ENCODE data around the gene HS6ST1.
A peak's percentile ranks its signal among the peaks of the same experiment; 100 is the strongest.

GRCh38 chr2:128301501-128301966 lies 17.1 kb downstream of the HS6ST1 start:
- TF ChIP-seq CTCF (conservative IDR thresholded peaks at IDR 0.05; ENCODE audit: low read depth, low read length) (no peak), RCOR1 (IDR thresholded peaks at IDR 0.05; ENCODE audit: insufficient replicate concordance, low read length) (peak; percentile 86), MXI1 (IDR thresholded peaks at IDR 0.05; ENCODE audit: borderline replicate concordance, low read depth, low read length) (peak; percentile 90), CEBPB (IDR thresholded peaks at IDR 0.05; ENCODE audit: low read depth, low read length) (no peak), POLR2A (IDR thresholded peaks at IDR 0.05; ENCODE audit: low read depth, low read length) (peak; percentile 60), NFE2L2 (IDR thresholded peaks at IDR 0.05; ENCODE audit: low read depth, low read length) (peak; percentile 57; the same call in 1 of the 2 replicates), ELK1 (IDR thresholded peaks at IDR 0.05; ENCODE audit: borderline replicate concordance, low read depth, low read length) (no peak), USF2 (IDR thresholded peaks at IDR 0.05; ENCODE audit: low read depth, low read length) (peak; percentile 53; the same call in 1 of the 2 replicates), RAD21 (IDR thresholded peaks at IDR 0.05; ENCODE audit: low read length) (no peak; the same call in 1 of the 2 replicates)

All from IMR-90 (cell line).